Stimulated activated CD4-positive, alpha-beta T cell treated with anti-CD3 and anti-CD28 coated beads, Interleukin-1b, Interleukin-23, amount 100 ng/mL, for 1 hour (primary cell): ENCODE results near the gene THBD.

Experiments
- DNase-seq, 2 donors: peaks; one replicate each; pipeline ENCODE4 v3.0.0-alpha.2; 2020; ENCODE audit warnings: low read depth in 2 of 2

Gene THBD

DNA sequence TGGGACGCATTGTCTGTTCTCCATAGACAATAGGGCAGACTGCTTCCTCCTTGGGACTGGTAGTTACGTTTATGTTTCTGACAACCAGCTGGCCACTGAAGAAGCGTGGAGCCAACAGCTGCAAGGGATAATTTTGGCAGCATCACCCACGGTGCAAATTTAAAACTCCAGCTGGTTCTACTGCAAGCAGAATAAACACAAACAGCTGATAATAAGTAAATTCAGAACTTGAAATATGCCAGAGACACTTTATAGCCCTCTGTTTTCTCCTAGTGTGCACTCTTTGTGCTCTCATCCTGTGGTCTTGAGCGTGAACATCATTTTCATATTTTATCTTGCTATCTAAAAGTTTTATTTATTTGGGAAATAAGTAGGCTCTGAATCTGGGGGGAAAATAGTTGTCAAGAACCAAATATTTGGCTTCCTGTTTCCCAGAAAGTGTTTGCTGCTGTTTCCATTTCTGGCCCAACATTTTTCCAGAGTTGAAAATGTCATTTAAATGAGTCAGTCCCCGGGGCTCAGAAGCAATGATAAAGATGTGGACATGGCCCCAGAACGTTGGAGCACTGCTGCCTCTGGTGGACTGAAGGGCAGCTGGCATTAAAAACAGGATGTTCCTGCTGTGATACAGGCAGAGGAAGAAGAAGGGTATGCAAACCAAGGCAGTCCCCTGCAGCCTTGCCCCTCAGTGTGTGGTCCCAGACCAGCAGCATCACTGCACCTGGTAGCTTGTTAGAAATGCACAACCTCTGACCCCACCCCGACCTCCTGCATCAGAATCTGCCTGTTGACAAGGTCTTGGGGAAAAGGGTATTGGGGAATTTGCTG is 12.5 kb upstream of the THBD start:
- no peak for DNase-seq

DNA sequence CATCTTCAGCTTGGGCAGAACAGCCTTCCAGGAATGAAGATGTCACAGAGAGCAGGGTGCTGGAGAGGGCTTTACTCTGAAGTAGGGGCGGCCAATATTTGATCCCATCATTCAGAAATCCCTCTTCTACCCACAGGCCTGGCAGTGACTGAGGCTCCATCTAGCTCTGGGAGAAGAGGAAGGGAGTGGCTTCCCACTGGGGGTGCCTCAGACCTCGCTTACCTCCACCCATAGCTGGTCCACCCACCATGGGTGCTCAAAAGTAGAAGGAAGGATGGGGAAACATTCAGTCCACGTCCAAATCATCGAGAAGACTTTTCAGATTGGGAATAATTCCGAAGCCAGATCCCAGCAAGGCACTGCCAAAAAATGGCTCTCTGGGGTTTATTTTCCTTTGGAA is 11.8 kb upstream of the THBD start:
- DNase-seq = no peak

DNA sequence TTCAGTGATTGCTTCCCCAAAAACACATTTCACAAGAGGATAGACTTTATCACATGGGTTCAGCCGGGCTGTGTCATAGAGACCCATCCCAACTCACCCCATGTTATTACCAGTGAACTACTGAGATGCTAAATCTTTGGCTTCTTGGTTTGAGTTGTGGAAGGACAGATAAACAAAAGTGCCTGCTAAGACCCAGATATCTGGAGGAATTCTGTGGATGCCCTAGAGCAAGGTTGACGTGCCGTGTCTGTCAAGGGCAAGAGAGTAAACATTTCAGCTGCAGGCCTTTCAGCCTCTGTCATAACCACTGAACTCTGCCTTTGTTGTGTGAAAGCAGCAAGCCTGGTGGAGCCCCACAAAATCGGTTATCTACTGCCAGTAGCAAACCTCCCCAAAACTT is 11.2 kb upstream of the THBD start:
- DNase-seq = no peak

DNA sequence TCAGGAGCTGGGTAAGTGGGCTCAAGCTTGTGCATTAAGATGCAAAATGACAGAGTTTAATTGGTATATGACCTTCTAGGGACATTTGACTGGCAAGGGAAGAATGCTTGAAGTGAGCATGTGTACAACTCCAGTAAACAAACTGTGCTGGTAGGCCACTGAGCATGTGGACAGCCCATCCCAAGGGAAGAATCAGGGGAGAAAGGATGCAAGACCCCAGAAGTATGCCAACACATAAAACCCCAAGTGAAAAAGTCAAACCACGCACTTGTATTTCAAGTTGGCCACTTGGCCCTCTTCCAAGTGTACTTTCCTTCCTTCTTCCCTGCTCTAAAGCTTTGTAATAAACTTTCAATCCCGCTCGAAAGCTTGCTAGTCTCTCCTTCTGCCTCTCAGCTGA is 10.4 kb upstream of the THBD start:
- DNase-seq = no peak

DNA sequence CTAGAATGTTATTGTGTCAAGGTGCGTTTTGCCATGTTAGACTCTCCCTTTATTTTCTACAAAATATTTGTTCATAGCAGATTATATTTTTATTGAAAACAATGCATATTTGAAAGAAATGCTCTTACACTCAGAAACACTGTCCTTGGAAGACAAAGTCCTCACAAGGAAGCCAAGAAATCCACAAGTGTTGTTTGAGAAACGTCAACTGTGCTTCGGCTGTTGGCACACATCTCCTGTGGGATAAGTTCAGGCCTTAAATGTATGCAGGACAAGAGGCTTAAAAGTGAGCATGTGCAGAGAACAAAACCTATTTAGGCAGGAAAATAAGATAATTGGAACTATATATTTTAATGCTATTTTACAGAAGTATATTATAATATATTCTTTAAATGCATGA is 9.5 kb upstream of the THBD start:
- DNase-seq = no peak

DNA sequence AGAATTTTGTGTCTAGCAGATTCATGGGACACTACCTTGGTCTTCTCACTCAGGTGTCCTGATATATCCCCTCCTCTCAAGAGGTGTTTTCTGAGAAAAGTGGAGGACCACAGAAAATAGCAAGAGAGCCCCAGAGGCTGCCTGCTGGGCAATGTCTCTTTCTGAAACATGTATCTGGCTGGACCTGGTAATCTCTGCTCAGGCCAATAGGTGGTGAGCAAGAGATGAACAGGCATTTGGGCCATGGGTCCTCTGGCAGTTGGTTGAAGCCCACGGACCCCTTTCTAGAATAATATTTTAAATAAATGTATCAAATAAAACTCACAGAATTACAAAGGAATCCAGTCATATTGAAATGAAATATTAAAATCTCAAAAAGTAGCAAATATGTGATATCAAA is 8.8 kb upstream of the THBD start:
- DNase-seq = no peak

DNA sequence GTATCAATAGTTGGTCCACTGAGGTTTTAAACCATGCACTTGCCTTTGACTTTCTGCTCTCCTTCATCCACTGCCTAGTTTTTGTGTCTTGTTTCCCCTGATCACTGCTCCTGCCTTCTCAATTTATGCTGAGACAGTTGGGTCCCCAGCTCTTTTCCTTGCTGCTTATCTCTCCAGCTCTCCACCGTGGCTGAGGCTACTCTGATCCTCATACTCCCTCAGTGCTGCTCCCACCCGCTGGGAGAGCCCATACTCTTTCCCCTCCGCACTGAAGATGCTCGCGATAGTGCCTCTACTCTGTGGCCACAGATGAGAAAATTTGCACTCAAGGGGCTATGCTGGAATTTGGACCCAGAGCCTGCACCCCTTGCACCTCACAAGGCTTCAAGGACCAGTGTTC is 3.4 kb upstream of the THBD start:
- DNase-seq = no peak

DNA sequence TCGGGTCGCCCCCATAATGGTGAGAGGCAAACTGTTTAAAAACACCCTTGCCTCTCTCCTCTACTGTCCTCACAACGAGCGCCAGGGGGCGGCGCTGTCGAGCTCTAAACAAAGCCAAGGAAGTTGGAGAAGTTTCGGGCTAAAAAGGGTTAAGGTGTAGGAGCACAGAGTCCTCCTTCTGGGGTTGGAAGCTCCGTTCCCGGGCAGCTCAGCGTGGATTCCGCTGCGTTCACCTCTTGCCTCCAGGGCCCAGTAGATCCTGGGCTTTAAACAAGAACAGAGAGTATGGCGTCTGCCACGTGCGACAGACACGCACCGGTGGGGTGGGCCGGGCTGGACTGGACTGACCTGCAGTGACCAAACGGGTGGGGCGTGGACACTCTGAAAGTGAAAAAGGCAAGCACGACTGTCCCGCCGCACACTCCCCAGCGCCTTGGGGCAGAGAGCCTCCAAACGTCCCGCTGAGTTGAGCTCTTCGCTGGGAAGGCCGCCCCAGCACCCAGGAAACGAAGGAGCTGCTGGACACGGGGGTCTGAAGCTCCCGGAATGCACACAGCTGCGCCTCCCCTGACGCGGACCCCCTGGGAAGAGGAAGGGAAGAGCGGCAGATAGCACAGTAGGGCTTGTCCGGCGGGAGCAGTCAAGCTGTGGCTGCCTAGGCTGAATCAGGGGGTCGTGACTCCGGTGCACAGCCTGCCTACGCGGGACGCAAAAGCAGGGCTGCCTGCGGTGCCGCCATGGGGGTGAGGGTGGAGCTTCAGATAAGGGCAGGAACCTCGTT is 1.6 kb upstream of the THBD start:
- DNase-seq = no peak

DNA sequence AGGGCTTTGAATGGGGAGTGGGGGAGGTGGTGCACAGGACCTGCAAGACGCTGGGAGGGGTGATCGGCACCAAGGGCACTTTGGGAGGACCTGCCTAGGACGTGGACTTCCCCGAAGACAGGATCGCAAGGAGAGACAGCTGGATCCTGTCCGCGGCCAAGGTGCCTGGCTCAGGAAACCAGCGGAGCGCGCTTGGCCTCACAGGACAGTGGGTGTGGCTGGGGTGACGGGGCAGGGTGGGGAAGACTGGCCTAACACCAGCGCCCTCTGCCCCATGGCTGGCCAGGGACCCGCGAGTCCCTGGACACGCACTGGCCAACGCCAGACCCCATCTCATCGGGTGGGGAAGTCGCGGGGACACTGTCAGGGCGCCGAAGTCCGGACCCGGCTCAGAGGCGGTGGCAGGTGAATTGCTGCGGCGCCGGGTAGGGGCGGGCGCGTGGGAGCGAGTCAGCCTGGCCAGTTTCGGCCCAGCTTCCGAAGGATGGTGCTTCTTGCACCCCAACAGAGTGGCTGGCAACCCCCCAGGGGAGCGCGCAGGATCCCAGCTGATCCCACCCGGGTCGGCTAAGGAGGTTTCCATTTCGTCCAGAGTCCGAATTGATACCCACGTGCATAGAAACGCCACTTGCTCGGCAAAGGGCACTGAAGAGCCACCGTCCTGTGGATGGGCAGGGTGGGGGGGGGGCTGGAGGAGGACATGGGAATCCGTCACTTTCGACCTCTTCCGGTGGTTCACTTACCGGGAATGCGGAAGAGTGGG is 785 bp upstream of the THBD start:
- no peak for DNase-seq

DNA sequence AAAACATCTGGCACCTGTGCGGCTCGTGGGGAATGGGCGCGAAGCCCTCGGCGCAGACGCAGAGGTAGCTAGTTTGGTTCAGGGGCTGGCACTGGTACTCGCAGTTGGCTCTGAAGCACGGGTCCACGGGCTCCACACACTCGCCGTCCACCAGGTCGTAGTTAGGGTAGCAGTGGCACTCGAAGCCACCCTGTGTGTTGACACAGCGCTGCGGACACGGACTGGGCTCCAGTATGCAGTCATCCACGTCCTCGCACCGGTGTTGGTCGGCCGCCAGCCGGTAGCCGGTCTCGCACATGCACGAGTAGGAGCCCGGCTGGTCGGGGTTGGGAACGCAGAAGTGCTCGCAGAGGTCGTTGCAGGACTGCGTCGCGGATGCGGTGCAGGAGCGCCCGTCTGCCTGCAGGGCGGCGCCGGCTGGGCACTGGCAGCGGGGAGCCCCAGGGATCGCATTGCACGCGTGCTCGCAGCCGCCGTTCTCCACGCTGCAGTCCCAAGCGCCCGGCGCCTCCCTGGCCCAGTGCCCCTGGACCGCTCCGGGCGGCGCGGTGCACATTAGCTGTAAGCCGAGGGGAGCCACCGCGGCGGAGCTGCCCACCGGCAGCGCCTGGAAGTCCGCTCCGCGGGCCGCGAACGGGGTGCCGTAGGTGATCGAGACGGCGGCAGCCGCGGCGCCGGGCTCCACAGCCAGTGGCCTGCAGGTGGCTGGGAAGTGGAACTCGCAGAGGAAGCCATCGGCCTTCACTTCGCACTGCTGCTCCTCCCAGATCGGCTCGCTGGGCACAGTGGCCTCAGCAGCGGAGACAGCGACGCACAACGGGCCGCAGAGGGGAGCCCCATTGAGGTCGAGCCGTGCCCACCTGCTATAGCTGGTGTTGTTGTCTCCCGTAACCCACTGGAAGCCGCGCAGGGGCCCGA is 930 bp downstream of the THBD start:
- DNase-seq = no peak

DNA sequence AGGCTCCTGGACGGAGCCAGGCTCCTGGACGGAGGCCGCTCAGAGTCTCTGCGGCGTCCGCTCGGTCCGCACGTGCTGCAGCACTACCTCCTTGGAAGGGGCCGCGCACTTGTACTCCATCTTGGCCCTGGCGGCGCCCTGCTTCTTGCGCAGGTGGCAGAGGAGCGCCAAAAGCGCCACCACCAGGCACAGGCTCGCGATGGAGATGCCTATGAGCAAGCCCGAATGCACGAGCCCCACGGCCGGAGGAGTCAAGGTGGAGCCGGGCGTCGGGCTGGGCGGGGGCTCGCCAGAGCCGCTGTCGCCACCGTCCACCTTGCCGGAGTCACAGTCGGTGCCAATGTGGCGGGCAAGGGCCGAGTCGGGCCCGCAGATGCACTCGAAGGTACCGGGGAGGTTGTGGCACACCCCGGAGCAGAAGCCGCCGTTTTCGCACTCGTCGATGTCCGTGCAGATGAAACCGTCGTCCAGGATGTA is 1.7 kb downstream of the THBD start:
- no peak for DNase-seq

DNA sequence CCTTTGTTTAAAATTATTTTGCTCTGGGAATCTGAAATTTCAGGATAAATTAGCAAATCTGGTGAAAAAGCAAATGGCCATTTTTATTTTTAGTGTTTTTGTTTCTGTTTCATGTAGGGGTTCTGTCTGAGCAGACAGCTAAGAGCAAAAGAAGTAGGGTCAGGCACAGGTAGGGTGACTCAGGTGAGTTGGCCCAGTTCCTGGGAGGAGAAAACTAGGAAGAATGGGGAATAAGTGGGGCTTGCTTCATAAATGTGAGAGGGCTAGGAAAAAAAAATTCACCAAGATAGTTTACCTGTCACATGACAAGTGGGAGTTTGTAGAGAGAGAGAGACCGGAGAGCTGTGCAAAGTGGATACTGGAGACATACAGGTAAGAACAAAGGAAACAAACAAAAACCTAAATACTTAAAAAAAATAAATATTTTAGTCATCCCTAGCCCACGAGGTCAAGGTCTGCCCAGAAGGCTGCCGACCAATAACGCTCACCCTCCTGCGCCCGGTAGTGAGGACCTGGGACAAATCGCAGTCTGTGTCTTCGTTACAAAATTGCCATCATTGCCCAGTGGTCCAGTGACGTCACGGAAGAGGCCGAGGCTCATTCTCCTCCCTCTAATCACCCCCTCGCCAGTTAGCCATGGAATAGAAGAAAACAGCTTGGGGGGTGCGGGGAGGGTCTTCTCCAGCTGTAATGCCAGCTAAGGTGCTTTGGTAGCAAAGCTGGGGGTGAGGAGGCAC is 2.3 kb downstream of the THBD start:
- DNase-seq = no peak

DNA sequence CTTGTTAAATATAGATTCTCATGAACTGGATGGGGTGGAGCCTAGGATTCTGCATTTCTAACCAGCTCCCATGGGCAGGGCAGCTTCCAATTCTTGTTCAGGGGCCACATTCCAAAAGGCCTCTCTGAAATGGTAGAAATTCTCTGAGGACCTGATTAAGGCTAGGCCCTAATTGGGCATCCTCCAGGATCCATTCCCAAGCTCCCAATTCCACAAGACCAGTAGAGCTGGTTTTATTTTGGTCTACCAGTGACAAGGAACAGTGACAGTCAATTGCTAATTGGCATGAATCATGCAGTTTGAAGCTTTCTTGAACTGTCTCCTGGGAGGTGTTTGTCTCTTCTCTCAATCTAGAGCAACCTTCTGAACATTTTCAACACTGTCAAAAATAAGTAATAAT is 3.0 kb downstream of the THBD start:
- no peak for DNase-seq

DNA sequence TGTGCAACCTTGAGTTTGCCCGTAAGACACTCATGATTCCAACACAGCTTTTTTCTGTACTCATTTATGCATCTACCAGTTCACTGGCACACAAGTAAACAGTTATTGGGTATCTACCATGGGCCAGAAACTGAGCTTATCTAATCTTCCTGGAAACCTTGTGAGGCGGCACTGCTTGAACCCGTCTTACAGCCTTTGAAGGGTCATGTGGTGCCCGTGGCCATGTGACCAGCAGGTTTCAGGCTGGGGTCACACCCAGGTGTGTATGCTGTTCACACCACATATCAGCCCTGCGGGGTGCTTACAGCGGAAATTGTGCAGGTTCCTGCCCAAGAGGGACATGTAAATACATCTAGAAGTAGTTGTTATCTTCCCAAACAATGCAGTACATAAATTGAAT is 6.1 kb downstream of the THBD start:
- DNase-seq = no peak

DNA sequence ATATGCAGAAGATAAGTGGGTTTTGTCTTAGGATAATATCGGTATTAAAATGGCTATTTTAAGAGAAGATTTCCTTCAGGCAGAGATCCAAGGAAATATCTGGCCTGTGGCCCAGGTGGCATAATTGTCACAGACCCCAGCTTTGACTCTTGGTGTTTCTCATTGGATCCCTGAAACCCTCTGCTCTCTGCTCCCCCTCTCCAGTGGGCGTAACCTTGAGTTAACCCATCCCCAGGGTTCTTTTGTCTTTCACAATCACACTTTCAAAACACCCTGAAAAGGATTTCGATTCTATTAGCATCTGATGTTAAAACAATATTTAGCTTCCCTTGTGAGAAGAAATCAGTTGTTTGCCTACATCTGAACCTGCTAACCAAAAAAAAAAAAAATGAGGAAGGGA is 7.2 kb downstream of the THBD start:
- DNase-seq = no peak

DNA sequence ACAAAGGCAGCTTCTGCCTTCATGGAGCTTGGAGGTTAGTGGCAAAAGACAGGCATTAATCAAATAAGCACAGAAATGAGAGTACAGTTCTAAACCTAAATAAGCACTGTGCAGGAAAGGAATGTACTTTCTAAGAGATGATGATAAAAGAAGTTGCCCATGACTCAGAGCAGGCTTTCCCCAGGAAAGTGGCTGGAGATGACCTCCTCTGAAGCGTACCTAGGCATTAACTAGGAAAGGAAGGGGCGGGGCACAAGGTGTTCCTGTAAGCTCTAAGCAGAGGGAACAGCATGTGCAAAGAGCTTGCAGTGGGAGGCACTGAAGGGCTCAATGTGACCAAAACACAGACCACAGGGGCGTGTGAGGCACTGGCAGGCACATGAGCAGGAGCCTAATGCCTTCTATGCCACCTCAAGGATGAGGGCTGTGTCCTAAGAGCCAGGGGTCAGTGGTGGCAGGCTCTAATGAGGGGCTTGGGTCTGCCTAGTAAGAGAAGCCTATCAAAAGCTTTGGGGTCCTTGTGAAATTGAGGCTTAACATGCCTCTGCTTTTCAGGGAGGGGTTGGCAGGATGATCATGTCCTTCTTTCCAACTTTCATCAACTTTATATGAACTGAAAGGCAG is 9.5 kb downstream of the THBD start:
- no peak for DNase-seq

DNA sequence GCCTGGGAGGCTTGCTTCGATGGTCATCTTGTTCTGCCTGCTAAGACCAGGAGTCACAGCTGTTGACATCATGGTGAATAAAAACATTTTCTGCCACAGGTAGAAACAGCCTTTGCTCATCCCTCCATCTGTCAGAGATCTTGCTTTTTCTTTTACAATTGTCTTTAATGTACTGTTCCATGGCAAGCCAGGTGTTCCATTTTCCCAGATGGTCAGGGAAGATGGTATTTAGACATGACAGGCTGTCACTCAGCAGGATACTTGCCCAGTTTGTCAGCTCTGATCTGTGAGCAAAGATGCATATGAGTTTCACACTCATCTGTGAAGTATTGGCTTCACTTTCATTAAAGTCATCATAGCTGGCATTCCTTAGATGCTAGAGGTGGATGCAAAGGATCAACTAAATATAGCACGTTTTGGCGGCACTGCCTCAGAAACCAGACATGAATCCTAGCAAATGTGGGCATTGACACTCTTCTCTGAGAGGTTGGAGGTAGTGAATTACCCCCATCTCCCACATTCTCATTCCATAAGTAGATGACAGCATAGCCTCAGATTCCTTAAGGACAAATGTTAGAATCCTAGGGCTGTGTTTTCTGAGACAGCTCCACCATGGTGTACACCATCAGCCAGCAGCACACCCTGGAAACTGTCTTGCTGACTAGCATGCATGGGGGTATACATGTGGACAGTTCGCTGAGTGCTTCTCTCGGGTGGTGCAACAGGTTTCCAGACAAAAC is 10.2 kb downstream of the THBD start:
- no peak for DNase-seq

DNA sequence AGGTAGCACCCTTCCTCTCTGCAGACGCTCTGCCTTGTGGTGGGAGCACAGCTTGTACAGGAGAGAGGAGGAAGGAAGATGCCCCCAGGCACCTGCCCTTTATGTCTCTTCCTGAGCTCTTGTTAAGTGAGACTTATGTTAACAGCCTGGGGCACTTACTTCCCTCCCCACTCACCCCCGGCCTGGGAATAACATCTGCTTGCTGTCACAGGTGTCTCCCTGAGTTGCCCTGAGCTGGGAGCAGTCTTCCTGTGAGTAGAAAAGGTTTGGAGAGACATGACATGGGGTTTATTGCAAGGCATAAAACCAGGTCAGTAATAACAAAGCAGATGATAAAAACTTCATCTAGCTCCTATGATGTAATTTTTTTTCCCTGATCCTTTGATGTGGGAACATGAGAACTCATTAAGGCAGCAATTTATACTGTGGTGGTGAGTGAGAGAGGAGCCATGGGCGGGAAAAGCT is 12.4 kb downstream of the THBD start:
- DNase-seq = no peak

DNA sequence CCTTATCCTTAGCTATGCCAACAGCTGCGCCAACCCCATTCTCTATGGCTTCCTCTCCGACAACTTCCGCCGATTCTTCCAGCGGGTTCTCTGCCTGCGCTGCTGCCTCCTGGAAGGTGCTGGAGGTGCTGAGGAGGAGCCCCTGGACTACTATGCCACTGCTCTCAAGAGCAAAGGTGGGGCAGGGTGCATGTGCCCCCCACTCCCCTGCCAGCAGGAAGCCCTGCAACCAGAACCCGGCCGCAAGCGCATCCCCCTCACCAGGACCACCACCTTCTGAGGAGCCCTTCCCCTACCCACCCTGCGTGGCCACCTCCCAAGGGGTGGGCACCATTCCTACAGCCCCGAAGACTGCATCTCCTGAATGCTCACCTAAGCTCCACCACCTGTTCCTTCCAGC is 13.1 kb downstream of the THBD start:
- no peak for DNase-seq
